GF-D8 (cell line): ENCODE data around the gene BHMT2.

Experiments used
- DNase-seq: peaks from one replicate; lab custom pipeline; 2025; lab: John Stamatoyannopoulos, UW

BHMT2 gene

DNA sequence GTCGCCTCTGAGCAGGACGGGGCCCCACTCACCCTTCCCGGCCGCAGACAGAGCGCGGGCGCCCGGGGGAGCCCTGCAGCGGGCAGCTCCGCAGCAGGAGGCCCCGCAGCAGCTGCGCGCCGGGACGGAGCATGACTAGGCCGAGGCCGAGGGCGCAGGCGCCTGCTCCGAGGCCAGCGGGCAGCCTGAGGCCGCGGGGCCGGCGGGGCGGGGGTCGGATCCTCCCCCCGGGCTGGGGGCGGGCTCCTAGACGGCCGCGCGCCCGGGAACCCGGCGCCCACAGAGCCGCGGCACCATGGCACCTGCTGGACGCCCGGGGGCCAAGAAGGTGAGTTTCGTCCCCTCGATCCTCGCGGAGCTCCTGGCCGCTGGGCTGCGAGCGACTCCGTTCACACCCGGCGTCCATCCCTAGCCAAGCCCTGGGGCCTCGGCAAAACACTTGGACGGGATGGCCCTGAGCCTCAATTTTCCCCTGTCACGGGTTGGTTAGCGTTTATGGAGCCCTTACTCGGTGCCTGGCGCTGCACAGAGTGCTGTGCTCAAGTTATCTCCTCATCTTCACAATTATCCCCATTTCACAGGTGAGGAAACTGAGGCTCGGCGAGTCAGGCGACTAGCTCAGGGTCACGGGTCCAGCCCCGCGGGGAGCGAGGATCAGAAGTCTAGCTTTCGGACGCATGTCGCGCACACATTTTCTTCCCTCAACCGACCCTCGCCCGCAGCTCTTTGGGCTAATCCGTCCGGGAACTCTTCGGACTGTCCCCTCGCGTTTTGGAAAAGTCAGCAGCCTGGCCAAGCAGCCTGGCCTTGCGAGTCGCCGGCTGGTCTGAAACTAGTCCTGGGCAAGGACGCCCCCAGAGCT lies at the start of gene BHMT2, which contains the start of gene DMGDH:
TSS of gene BHMT2 (plus strand) at position 280 of the 862 bp plus-strand sequence. CDS start at position 296, 16 bp downstream.
TSS of gene DMGDH (minus strand) at position 187 of the 862 bp plus-strand sequence. CDS start at position 133, 54 bp downstream.
- no peak for DNase-seq

DNA sequence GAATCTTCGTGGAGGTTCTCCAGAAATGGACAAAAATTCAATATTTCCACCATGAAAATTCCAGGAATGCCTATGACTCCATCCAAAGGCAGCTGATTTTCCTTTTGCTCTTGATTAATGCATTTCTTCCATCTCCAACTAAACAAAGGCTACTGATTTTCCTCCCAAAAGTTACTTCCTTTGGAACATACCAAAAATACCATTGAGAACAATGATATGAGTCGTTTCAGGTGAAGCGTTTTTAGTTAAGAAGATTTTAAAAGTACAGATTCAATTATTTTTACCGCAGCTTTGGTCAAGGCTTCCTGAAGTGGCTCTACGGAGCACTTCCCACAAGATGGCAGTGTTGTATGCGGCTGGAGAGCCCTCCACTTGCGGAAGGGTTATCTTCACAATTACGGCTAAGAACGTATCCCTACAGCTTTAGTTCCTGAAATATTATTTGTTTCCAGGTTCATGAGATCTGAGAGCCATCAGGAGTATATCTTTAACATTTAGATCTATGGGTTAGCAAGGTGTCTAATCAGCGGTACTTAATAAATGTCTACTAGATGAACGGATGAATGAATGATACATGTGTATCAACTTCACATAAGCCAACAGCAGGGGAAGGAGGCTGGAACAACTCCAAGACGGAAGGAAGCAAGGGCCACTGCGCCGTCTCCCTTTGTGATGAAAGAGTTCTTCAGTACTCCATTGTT lies 48.6 kb upstream of the BHMT2 start:
- DNase-seq, result no peak

GRCh38 chr5:79021753-79022152 lies 47.8 kb upstream of the BHMT2 start:
- no peak for DNase-seq

DNA sequence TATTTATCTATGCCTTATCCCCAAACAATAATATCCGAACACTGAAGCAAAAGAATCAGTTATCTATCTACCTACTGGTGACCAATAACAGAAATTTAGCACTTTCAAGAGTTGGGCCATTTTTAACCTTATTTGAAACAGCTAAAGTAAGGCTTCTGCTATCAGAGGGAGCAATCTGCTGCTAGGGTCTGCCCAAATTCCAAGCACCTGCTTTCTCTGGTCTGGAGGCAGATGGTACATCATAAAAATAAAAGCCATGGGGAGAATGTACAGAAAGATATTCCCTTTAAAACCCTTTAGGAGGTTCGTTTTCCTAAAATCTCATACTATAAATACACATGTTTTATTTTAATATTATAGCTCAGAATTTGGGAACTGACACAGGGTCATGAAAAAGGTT lies 46.8 kb upstream of the BHMT2 start:
- no peak for DNase-seq

GRCh38 chr5:79023348-79023747 lies 46.2 kb upstream of the BHMT2 start:
- DNase-seq, result no peak

DNA sequence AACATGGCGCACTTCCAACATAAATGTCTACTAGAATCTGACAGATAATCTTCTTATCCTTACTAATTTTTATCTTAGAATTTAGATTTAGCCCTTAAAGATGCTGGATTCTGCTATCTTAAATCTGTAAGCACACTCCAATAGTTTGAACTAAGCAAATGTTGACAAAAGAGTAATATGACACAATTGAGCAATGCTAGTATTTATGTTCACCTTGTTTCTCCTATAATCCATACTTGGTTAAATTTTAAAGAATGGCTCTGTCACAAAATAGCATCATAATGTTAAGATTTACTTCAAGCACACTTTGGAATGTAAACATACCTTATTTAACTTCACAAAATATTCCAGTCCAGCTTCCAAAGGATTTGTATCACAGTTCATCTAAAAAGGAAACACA lies 45.6 kb upstream of the BHMT2 start:
- no peak for DNase-seq

DNA sequence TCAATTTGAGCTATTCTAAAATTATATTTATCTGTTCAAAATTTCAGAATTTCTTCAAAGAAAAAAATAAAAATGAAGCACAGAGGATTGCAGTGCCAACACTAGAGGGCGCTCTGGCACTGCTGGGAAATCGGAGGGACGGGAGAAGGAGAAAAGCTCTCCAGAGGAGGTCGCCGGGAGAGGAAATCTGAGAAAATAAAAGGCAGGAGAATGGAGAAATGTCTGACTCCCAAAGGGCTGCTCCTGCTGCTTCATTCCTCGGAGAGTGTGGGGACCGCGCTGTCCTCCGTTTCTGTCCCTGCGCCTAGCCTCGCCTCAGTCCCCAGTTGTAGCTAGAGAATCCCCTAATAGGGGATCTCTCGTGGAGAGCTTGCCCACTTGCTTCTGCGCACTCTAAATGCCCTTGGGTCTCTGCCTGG lies 44.5 kb upstream of the BHMT2 start:
- DNase-seq, result no peak

DNA sequence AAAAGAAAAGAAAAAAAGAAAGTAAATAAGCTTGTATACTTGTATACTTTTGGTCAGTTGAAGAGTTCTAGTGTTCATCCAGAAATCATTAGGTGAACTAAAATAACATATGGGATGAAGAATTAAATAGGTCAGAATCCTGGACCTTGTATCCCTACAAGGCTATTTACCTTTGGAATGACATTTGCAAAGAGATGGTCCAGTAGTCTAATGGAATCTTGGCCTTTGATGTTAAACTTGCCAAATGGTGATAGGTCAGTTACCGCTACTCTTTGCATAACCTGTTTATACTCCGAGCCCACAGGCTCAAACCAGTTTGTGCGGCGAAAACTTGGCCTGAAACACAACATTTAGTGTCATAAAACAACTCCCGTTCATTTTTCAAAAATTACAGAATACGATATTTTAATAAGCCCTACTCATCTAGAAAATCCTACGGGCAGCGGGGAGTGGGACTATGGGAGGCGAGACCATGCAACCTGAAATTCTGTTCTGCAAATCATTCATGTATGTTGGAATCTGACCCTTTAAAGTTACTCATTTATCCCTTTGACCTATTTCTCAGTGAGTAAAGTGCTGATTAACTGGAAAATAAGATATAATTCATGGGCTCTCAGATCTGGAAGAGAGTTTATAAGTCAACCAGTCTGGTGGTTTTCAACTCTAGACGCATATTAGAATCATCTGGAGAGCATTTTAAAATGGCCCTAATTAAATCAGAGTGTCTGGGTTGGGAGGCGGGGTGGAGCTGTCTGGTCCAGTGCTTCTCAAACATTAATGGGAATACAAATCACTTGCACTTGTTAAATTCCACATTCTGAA lies 38.7 kb upstream of the BHMT2 start:
- DNase-seq, result no peak

DNA sequence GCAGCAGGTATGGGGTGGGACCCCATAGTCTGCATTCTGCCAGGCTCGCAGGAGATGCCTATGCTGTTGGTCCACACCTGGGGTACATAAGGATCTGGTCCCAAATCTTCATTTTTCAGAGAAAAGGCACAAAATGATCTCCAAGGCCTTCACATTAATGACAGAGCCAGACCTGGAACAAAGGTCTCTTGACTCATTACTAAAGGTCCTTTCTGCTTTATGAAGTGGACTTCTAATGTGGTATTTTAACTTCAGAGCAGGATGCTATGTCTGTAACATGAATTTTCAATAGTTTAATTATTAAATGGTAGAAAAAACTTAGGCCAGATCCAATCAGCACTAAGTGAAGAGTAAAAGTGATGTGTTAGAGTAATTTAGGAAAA lies 38.1 kb upstream of the BHMT2 start:
- no peak for DNase-seq

DNA sequence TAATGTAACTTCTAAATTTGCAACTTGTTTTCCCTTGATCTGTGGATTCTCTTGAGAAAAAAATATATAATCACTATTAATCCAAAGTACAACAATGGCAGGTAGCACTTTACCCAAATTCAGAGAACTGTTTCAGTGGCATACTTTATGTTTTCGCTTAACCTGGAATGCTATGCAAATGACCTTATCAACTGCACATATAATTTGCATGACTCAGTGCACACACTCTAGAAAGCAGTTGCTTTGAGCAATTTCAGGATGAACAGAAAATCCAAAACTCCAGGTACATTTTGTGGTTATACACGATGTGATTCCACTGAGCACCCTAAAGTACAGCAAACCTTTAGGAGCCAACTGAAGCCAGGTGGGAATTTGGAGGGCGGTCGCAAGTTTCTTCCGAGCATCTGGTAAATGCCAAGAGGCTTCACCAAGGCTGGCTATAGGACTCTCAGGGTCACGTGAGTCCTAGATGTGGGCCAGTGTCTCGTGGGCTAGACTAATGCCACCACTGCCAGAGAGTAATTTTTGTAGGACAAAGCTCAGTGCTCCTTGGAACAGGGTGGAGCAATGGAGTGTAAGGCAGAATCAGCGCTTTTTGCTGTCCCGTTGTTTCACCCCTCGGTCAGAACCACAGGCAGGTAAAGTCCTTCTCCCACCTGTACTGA lies 37.4 kb upstream of the BHMT2 start:
- no peak for DNase-seq

GRCh38 chr5:79032782-79033181 lies 36.8 kb upstream of the BHMT2 start:
- no peak for DNase-seq

- no peak for DNase-seq
Measured at GRCh38 chr5:79035237-79035636, 34.3 kb upstream of the BHMT2 start.

- DNase-seq, result no peak
Measured at GRCh38 chr5:79036769-79037168, 32.8 kb upstream of the BHMT2 start.

DNA sequence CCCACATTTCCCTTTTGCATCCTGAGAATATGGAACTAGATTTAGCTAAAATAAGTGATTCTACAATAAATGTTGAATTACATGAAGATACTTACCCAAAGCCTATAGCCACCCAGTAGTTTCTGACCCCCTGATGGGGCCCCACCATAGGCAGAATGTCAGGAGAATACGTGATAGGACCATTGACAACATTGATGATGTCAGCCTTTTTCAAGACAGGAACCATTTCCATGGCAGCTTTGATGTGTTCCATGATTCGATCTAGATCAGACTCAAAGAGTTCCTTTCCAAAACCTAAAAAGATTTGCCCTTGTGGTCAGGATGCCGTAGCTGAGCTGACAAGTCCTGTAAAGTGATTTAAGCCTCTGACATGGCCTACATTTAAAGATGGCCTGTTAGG lies 27.4 kb upstream of the BHMT2 start:
- no peak for DNase-seq

- DNase-seq, result no peak
Measured at GRCh38 chr5:79047199-79047598, 22.4 kb upstream of the BHMT2 start.

DNA sequence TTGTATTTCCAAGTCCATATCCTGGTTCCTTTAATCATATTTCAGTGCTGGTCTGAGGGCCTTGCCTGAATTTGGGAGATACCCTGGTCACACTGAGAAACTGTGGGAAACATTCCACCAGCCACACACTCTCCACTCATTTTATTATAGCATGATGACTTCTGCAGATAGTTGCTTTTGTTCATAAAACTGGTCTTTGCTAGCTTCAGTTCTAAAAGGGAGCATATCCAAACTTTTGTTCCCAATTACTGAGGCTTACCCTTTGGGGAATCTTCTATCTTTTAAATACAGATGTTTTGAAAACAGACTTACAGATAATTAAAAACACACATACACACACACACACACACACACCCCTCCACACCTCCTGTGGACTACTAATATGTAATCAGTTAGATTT lies 21.1 kb upstream of the BHMT2 start:
- no peak for DNase-seq

DNA sequence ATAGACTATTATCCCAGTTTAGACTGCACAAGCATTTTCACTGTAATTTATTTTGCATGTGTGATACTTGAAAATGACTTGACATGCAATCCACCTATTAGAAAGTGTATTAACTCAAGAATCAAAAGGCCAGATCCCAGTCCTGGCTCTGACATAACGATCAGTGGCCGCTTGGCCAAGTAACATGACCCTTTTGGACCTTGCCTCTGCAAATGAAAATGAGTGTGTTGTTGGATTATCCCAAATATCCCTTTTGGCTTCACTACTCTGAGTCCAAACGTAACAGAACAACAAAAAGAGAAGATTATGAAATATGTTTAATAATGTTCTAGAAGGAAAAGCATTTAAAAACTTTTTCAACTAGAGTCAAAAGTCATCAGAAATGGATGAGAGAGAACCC lies 19.1 kb upstream of the BHMT2 start:
- no peak for DNase-seq

DNA sequence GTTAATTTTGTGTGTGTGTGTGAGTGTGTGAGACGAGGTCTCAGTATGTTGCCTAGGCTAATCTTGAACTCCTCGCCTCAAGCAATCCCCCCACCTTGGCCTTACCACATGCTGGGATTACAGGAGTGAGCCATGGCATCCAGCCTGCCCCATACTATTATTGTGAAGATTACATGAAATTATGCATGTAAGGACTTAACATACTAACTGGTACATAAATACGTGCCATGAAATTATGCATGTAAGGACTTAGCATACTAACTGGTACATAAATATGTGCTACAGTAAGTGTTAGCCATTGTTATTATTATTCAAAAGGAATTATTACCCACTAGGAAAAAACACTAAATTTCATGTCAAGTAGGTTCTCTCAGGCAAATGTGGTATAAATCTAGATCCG lies 16.2 kb upstream of the BHMT2 start:
- DNase-seq, result no peak

DNA sequence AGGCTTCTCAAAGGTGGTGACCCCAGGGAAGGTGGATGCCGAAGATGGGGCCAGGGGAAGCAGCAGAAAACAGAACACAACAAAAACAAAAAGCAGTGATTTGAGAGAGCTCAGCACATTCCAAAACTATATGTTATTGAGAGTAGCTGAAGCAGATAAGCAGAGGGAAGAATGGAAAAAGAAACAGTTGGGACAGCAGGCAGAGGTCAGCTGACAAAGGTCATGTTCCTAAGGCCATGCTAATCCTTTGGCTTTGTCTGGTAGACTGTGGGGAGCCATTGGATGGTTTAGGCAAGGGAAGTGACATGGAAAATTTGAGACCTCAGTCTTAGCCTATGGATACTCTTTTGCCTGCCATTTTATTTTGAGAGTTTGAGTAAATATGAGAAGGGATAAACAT lies 14.6 kb upstream of the BHMT2 start:
- no peak for DNase-seq

DNA sequence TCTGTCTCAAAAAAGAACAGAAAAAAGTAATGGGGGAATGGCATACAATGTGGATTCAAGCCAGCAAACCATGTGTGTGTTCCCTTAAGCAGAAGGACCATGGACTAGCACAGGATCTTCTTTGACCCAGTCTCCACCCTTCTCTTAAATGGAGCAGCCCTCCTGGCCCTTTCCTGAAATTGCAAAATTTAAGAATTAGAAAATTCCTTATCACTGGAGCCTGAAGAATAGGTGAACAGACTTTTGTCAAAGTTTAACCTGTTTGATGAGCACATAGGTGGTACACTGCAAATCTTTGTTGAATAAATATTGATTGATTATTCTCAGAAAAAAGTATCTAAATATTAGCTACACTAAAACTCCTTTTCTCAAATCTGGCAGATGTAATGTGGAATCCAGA lies 12.7 kb upstream of the BHMT2 start:
- no peak for DNase-seq

DNA sequence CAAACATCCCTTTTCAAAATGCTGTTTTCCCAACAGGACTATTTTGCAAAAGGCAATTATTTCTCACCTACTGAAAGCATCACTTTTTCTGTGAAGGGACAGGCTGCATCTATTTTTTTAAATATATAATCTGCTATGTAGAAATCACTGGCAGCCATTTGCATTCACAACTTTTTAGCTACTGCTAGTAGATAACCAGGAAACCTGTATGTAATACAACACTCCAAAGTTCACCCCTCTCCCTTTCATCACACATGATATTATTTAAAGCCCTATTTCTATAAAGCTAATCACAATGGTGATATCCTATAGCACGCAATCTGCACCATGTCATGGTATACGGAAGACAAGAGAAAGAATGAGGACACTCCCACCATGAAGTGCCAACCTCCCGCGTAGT lies 9.9 kb upstream of the BHMT2 start:
- no peak for DNase-seq

DNA sequence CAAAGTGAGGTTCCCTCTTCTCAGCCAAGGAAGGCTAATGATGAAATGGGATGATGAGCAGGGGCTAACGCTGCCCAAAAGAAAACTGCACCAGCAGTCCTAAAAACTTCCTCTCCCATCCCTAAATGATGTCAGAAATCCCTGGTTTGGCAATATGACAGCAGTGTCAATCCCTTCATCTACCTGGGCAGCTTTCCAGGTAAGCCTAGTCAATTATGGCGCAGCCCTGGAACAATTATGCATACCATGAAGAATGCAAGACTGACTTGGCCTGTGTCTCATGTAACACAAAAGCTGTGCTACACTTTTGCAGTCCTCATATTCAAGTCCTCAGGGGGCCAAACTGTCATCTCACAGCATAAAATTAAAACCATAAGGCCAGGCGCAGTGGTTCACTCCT lies 7.1 kb upstream of the BHMT2 start:
- DNase-seq, result no peak
